GM19023 (cell line): Measurements from ENCODE around the gene KRTAP3-1.
"Not testable (repeated sequence)": the region's sequence is repeated elsewhere in the genome, so short reads cannot be mapped to it uniquely, and the experiment has no call there.

Experiments used
- ATAC-seq: cut with Tn5 transposase; IDR thresholded peaks from one replicate; pipeline ENCODE4 v1.9.1; 2021; ENCODE audit warnings: mild to moderate bottlenecking, moderate library complexity; ENCODE audit not compliant: unreplicated experiment

Gene KRTAP3-1

GRCh38 chr17:41016578-41017215 is 7.8 kb upstream of the KRTAP3-1 start:
- ATAC-seq = no peak

DNA sequence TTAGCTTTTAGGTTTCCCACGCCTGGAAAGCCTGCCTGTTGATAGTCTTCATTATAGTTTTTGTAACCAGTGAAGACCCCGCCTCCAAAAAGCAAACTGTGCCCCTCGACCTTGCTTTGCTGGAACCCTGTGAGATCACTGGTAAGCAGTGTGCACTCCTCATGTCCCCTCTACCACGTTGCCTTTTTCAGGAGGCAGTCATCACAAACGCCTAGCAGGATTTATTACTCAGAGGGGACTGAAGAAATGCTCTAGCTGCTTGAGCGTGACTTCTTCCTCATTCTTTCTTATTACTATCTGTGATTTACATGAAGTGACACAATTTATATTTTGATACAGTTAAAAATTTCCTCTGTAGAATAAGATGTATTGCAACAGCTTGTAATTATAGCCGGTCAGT is 6.5 kb upstream of the KRTAP3-1 start:
- ATAC-seq = no peak

DNA sequence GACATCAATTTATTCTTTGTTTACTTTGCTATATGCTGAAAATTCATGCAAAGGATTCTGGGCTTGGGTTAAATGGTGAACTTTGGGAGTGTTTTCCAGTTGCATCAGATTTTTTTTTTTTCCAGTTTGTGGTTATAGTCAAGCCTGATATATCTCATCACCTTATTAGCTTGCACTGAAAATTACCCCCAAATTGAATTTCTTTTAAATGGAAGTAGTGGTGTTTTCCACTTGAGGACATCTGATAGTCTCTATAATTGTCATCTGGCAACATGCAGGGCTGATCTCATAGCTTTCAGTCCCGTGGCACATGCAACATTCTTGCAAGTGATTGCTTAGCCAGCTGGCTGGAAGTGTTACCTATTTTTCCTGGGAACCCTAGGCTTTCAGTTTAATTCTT is 4.7 kb upstream of the KRTAP3-1 start:
- no peak for ATAC-seq

GRCh38 chr17:41013181-41013580 is 4.3 kb upstream of the KRTAP3-1 start:
- no peak for ATAC-seq

DNA sequence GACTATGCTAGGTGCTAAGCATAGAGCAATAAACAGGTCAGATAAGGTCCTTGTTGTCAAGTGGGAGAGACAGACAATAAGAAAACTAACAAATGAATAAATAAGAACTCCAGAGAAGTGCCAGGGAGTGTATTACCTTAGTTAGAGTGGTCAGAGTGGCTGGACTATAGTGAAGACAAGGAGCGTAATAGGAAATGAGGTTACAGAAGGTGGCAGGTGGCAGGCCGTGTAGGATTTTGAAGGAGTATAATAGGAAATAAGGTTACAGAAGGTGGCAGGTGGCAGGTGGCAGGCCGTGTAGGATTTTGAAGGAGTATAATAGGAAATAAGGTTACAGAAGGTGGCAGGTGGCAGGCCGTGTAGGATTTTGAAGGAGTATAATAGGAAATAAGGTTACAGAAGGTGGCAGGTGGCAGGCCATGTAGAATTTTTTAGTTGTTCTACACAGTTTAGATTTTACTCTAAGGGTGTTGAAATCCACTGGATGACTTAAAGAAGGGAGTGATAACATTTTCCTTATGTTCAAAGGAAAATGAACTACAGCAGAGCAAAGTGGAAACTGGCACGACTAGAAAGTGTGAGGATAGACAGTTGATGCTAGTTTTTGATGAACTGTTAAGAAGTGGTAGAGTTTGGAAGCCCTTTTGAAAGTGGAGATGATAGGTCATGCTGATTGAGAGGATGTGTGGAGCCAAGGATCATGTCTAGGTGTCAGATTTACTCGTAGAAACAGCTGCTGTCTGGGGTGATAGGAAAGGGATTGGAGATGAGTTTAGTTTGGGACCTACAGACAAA is 3.6 kb upstream of the KRTAP3-1 start:
- no peak for ATAC-seq

- no peak for ATAC-seq
Observed at GRCh38 chr17:41010441-41010840, 1.5 kb upstream of the KRTAP3-1 start.

DNA sequence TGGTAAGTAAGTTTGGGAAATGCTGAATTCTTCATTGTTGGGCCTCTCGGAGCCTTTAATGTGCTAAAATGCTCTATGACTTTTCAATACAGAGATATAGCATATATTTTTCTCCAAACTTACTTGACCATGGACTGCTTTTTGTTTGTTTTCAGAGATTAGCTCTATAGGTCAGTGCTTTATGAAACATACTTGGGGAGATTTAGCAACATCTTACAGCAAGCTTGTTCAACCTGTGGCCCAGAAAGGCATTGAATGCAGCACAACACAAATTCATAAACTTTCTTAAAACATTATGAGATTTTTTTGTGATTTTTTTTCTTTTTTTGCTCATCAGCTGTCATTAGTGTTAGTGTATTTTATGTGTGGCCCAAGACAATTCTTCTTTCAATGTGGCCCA is 1.0 kb upstream of the KRTAP3-1 start:
- no peak for ATAC-seq

- no peak for ATAC-seq
Observed at GRCh38 chr17:41009301-41009760, 403 bp upstream of the KRTAP3-1 start.

- ATAC-seq = no peak
Observed at GRCh38 chr17:41004397-41004796, 4.5 kb downstream of the KRTAP3-1 start.

DNA sequence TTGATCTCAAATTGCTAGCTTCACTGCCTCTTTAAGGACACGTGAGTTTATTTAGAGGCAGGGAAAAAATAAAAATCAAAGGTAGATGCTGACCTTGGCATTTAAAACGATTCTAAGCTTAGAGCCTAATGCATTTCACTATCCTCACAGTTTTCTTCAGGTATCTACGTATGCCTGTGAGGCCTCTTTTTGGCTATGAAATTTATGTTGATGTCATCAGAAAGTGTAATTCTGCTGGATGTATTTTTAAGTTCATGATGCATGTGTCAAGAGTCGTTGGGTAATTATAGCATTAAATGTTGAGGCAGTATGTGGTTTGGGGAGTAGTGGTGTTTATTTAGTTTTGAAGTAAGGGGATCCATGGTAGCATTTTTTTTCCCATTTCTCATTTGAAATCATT is 5.0 kb downstream of the KRTAP3-1 start:
- ATAC-seq = no peak

- ATAC-seq = no peak
Observed at GRCh38 chr17:41002814-41003213, 6.1 kb downstream of the KRTAP3-1 start.

DNA sequence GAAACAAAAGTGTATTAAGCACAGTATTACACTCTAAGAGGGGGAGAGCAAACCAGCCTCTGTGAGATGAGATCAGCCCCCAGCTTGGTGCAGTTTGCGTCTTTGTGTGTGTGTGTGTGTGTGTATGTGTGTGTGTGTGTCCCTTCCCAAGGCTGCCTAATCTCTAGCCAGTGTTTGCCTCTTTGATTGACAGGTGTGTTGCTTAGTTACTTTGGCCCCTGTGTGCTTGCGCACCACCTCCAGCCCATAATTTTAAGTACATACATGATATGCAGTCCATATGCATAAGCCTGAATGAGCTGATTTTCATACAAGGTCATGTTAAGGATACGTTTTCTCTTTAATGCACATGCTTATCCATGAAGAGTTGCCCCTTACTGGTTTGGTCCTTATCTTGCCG is 7.1 kb downstream of the KRTAP3-1 start:
- no peak for ATAC-seq

DNA sequence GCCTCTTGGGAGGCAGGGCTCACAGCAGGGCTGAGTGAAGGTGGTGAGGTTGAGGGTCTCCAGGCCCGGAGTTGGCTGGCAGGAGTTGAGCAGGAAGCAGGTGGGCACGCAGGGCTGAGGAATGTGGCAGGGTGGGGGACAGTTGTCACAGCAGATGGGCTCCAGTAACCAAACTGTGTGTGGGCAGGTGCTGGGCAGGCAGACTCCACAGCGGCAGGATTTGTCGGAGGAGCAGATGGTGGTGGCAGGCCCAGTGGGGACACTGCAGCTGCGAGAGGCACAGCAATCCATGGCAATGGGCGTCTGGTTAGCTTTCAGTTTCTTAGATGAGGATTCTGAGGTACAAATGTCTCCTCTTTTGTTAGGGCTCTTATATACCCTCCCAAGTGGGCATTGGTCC is 9.4 kb downstream of the KRTAP3-1 start, which contains the start of gene KRTAP3-2:
KRTAP3-2 (minus strand) TSS at position 344 of the 400 bp plus-strand sequence; CDS start at position 291, 53 bp downstream.
- ATAC-seq = not testable (repeated sequence)

GRCh38 chr17:40997361-40997760 is 11.6 kb downstream of the KRTAP3-1 start:
- no peak for ATAC-seq

GRCh38 chr17:40996829-40997228 is 12.1 kb downstream of the KRTAP3-1 start:
- ATAC-seq = no peak

DNA sequence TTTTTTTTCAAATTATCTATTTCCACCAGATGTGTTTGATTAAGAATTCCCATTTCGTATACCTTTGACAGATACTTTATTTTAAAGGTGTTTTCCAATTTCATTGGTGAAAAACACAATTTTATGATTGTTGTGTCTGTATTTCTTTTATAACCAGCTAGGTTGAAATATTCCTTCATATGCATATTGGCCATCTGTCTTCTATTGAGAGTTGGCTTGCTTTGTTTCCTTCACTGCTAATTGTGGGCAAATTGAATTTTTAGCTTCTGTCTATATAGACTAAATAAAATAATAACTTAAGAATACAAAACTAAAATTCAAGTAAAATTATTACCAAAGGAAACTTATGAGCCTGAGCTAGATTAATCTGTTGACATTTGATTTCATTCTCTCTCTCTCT is 13.8 kb downstream of the KRTAP3-1 start:
- no peak for ATAC-seq

GRCh38 chr17:40993839-40994238 is 15.1 kb downstream of the KRTAP3-1 start, which contains the start of gene KRTAP3-3:
KRTAP3-3 (minus strand) TSS chr17:40994164; CDS start chr17:40994097, 67 bp downstream.
- no peak for ATAC-seq

- no peak for ATAC-seq
Observed at GRCh38 chr17:40993084-40993483, 15.8 kb downstream of the KRTAP3-1 start.

DNA sequence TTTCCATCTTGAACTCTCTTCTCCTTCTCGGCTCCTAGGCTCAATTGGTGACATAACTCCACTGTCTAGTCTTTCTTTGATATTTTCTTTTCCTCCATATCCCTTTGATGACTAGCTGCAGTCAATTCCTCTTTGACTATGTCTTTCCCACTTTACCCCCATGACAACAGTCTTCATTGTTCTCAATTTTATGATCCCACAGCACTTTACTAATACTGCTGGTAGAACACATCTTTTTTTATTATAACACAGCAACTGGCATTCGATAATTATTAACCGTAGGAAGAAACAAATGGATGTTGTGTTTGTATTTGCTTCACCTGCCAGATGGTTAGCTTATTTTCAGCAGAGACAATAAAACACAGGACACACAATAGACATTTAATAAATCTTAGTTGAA is 16.3 kb downstream of the KRTAP3-1 start:
- no peak for ATAC-seq

GRCh38 chr17:40986920-40987319 is 22.0 kb downstream of the KRTAP3-1 start:
- ATAC-seq = no peak

DNA sequence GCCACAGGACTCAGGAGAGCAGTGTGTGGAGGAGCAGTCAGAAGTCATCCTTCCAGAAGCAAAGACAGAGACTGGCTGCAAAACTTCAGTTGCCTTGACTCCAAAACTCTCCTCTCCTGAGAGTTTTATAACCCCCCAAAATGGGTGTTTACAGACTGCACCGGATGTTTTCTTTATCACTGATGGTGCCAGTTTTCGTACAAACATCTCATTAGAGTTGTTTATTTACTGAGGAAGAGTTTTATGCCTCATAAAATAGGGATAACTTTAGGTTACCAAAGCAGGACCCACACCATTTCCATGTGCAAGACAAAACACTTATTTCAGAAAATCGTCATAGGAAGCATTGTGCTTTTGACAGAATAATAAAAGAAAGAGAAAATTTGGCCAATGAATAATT is 24.7 kb downstream of the KRTAP3-1 start, which contains the start of gene KRT40:
KRT40 (minus strand) TSS at position 101 of the 400 bp plus-strand sequence; CDS start at position 48, 53 bp downstream.
- no peak for ATAC-seq

DNA sequence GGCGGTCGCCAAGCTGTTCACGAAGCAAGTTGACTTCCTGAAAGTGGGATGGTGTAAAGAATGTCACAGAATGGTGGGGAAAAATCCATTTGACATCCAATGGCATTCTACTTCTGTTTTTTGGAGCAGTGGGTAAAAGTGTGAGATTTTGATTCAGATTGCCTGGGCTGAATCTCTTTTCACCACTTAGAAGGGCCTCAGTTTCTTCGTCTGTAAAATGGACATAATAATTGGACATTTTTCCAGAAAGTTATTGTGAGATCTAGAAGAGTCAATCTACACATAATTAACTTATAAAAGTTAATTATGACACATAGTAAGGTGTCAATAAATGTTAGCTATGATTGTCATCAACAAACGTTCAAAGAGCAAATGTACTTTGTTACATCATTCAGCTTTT is 27.8 kb downstream of the KRTAP3-1 start:
- ATAC-seq = no peak
